HG03025 (cell line): ENCODE results near the gene GALNTL6.
"Not testable (repeated sequence)": the region's sequence is repeated elsewhere in the genome, so short reads cannot be mapped to it uniquely, and the experiment has no call there.

Experiments used
- ATAC-seq: cut with Tn5 transposase; IDR thresholded peaks from one replicate; pipeline ENCODE4 v1.9.1; 2021; ENCODE audit warnings: mild to moderate bottlenecking, moderate library complexity; ENCODE audit not compliant: unreplicated experiment, low FRiP score

Gene GALNTL6

DNA sequence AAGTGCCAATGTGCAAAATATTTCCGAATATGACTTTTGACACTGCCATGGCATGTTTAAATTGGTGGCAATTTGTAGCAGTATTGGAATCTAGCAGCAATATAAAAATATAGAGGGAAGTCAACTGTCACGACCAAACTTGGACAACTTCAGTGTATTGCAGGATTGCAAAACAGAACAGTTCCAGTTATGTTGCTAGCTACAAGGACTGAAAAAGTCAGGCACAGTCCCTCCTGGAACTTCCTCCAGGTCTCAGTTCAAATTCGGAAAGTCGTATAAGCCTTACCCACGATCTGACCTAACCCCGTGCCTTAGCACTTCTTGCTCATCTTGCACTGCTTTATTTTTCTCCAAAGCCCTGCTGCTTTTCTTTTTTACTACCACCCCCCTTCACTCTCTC is 965.4 kb downstream of the GALNTL6 start:
- ATAC-seq, result no peak

DNA sequence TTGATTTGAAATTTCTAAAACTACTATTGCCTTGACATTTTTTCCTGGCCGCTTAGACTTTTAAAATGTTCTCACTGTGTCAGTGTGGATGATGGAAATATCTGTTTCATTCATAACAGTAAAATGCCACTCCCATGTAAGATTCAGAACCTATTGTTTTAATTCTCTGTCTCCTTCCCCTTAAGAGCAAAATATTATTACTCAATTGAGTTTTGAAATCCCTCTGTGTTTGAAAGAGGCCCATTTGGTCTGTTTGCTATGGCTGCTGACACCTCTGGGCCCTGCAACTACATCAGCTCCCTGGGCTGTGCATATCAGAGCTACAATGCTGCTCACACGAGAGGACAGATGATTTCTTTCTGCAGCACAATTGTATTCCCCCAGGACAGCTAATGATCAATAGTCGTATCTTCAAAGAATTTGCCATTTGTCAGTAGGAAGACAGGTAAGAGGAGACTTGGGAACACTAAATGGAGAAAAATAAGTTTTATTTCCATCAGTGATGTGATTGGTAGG is 967.4 kb downstream of the GALNTL6 start:
- no peak for ATAC-seq

DNA sequence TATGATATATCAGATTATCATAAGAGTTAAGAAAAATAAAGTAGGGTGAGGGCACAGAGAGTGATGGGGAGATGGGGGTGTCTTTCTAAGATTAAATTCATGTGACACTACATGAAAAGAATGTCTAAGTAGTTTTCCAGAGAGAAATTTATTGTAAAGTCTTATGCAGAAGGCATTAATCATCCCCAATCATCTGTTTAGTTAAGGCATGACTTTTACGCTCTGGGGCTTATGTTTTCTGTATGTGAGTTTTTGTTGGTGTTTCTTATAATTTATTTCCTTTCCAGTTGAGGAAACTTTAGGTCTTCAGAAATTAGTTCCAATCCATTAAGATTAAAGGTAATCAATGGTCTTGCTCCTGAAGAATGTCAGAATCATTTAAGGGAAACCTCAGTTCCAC is 972.4 kb downstream of the GALNTL6 start:
- no peak for ATAC-seq

DNA sequence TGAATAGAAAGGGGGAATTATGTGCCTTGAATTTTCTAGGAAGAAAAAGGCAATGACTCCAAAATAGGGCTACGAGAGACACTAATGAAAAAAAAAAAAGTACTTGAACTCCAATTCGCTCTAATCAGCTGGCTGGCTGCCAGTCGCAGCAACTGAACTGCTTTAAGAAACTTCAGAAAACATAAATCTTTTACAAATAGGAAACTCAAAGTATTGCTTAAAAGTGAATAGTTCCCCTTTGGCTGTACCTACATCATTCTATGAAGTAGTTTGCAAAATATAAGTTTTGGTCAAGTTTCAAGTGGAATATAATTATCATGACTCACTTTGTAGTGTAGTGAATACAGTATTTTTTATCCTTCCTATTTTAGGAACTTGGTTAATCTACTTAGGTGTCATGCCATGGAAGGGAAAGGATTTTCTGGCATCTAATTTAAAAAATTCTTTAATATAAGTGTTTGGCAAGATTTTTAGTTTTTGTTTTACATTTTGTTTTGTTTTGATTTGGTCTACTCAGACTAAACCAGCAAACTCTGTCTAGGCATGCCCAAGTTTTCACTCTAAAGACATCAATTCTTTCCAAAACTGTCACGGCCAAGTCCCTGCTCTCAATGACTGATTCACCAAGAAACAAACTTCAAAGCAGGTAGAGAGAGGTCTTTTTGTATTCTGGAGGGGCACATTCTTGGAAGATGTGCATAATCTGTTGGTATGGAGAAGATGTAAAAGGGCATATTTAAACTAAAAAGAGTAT is 973.0 kb downstream of the GALNTL6 start:
- no peak for ATAC-seq

DNA sequence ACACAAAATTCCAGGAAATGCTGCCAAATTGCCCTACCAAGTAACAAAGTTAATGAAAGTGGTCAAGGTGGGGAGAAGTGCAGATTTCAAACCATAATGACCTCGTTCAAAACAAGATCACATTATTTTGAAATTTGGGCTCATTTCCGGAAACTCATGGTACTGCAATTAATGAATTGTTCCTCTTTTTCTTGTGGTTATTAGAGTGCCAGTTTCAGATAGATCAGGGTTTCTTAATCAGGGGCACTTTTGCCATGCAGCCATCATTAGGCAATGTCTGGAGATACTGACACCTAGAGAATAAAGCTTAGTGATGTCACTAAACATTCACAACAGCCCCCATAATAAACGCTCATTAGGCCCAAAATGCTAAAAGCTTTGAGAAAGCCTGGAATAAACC is 973.9 kb downstream of the GALNTL6 start:
- ATAC-seq, result no peak

DNA sequence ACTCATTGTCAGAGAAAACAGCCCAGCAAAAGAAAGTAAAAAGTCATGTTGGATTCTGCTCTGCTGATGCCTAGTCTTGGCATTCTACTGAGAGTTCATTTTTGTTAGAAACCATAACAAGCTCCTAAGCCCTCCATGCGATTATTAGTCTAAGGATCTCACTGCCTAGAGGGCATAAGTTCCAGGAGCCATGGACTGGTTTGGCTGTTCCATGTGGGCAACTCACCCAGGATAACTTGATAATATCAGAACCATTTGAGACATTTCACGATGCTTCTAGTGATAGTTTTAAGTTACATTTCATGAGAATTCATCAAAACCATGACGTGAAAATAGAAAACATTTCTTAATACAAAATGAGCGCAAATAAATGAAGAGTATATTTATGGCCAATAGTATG is 978.6 kb downstream of the GALNTL6 start:
- no peak for ATAC-seq

DNA sequence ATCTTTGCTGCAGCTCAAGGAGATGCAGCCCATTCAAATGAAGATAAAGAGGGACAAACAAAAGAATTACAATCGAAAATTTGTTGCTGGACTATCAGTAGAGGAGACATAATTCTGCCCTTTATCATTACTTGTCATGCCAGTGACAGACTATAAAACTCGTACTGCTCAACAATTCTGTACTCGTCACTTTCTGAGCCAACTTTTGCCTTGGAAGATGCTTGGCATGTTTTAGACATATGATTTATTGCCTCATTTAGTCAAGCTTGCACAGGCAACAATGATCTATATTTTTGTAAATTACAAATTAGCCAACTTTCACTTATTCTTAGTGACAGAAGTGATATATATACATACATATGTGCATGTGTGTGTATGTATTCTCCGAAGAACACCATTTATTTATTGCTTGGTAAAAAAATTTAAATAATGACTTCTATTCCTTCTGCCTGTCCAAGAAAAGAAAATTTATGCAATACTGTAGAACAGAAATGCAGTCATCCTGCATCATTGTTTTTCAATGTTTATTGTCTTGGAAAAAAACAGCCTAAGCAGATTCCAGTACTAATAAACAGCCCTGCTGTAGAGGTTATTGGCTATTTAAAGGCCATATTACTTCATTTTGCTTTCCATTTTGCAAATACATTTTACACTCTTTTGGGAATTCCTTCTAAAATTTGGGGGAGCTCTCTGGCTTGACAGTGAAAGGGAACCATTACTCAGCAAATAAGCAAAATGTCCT is 980.5 kb downstream of the GALNTL6 start:
- no peak for ATAC-seq

DNA sequence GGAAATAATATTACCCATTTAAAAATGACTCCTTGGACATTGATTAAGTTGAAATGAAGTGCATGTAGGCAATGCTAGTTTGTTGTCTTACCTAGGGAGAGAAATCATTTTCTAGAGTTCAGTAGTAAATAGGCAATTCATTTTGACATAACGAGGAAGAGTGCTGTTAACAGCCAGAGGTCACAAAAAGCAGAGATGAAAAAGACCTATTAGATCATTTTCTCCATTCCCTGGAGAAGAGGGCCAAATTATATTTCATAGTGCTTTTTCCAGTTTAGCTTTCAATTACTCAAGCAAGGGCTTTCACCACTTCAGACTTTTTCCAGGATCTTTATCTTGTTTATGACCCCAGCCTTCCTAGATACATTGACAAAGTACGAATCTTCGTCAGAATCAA is 981.1 kb downstream of the GALNTL6 start:
- ATAC-seq, result no peak

DNA sequence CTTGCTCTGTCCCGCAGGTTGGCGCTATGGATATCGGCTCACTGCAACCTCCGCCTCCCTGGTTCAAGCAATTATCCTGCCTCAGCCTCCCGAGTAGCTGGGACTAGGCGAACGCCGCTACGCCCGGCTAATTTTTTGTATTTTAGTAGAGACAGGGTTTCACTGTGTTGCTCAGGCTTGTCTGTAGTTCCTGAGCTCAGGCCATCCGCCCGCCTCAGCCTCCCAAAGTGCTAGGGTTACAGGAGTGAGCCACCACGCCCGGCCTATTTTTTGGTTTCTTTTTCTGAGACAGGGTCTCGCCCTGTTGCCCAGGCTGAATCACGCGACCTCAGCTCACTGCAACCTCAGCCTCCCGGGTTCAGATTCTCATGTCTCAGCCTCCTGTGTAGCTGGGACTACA is 984.1 kb downstream of the GALNTL6 start:
- not testable (repeated sequence) for ATAC-seq

DNA sequence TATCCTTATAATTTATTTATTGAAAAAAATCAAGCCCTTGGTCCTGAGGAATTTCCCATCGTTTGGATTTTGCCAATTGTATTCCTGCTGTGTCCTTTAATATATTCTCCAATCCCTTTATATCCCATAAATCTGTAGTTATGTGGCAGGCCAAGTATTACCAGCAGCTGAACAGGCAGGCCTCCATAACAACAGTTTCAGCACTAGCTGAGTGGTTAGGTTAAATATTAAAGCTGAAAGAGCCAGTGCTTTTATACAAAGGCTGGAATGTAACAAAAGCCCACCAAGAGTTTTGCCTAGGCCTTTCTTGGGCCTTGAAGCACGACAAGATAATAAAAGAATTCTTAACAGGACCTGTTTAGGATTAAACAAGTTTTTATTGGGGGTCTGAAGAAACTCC is 988.8 kb downstream of the GALNTL6 start:
- no peak for ATAC-seq

DNA sequence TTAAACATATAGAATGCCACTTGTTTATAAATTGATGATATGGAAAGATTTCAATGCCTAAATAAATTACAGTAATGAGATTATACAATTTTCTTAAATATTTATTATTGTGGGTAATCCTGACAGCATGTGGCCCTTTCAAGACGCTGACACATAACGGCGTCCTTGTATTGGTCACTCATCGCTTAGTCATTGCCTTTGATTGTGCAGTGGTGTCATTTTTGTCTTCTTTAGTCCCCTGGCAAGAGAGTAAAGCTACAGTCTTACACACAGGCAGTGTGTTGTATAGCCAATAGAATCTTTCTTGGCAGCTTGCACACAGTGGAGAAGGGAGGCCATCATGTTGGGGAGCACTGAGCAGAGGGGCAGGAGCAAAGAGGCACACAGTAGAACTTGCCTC is 993.6 kb downstream of the GALNTL6 start:
- no peak for ATAC-seq

DNA sequence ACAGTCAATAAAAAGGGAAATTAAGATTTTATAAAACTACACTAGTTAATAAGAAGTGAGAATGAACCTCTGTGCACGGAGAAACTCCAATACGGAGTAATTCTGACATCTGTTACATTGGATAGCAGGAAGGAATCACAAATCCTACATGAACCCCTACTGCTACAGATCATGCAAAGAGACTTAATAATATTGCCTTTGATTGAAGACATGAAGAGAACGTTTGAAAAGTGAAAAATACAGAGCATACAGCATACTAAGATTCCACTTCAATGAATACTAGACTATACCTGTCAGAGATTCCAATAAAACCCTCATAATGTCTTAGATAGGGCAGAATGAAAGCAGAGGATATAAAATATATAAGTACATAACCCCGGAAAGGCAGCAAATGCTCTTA is 995.0 kb downstream of the GALNTL6 start:
- no peak for ATAC-seq

DNA sequence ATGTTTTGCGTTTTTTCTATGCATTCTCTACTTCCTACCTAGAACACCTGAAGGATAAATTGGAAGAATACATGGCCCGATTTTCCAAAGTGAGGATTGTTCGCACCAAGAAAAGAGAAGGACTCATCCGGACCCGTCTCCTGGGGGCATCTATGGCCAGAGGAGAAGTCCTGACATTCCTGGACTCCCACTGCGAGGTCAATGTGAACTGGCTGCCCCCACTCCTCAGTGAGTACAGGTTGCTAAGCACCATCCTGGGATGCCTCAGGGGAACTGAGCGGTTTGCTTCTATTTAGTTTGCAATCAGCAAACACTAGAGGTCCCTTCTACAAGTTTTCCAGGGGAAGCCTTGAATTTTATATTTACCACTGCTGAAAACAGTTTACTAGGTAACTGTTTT is 996.1 kb downstream of the GALNTL6 start:
- no peak for ATAC-seq

DNA sequence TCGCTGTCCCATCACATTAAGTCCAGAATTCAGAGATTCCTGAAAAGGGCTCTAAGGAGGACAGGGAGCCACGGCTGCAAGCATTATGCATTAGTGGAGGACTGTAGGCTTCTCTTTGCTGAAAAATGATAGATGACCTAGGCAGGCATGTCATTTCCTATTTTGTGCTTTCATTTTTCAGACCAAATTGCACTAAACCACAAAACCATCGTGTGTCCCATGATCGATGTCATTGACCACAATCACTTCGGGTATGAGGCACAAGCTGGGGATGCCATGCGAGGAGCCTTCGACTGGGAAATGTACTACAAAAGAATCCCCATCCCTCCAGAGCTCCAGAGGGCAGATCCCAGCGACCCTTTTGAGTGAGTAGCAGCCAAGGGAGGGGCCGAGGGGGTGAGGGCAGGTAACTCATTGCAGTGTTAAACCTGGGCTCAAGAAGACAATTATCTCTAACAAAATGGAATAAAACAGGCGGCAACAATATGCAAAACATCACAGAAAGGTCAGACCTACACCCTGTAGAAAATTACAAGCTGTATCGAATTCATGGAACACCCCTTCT is 1000.2 kb downstream of the GALNTL6 start:
- peak; percentile 56 for ATAC-seq

DNA sequence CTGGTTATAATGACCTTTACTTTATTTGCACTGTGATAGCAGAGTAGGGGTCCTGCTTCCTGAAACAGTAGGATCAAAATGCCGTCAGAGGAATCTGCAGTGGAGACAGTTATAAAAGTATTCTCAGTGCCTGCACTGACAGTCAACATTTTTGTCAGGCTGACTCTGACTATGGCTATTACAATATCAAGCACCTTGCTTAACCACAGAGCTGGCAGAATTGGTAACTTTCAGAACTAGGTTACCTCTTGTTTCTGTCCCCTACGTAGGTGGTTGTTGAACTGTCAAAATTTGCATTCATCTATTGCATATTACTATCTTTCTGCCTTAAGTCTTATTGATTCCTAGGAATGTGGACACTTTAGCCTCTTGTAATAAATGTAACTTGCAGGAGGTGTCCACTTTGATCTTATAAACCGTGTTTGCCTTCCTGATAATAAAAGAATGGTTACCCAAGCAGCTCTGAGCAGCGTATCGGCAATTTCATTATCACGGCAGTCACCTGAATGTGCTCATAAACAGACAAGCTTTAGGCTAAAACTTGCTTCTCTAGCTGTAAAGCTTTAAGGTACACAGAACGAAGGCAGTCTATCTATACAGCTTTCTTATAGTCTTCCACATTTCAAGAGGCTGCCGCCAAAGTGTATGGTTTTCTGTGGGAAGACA is 1002.4 kb downstream of the GALNTL6 start:
- ATAC-seq, result no peak

DNA sequence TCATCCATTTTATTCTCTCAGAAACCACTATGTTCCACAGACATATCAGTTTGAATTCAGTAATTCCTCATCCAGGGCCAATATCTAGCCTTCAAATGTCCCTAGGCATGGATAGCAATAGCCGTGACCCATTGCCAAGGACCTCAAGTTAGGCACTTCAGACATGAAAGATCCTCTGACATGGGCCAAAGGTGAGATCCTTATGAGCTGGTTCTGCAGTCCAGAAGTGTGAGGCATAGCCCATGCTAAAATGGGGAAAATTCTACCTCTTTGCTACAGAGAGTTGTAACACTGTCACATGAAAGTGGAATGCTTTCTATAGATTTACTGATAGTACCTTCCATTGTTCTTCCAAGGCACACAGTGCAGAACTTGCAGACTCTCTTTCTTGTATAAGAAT is 1005.7 kb downstream of the GALNTL6 start:
- ATAC-seq, result no peak

DNA sequence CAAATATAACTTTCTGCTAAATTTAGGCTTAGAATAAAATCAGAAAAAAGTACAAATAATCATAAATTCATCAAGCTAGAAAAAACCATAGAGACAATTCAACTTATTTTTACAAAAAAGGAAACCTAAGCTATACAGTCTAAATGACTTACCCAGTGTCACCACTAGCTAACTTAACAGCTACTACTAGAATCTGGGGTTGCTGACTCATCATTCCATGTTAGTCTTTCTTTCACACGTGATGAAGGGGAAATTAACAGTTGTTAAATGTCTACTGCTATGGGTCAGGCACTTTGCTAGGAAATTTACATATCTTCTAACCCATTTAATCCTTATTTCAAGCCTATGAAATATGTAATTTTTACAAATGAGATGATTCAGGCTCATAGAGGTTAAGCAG is 1006.1 kb downstream of the GALNTL6 start:
- ATAC-seq, result no peak

DNA sequence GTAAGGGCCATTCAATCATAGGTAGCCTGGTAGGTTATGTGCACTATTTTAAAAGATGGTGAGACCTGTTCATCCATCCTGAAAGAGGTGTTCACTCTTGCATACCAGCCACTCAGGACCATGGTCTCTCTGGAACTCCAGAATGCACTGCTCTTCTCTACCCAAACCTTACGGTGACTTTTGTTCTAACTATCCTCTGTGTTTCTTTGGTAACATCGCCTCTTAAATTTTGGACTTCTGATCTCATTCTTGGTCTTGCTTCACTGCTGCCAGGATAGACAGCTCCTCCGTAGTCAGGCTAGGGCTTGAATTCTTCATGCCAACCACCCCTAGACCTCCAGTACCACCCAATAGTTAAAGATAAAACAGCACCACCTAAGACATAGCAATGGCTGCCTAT is 1009.1 kb downstream of the GALNTL6 start:
- no peak for ATAC-seq

DNA sequence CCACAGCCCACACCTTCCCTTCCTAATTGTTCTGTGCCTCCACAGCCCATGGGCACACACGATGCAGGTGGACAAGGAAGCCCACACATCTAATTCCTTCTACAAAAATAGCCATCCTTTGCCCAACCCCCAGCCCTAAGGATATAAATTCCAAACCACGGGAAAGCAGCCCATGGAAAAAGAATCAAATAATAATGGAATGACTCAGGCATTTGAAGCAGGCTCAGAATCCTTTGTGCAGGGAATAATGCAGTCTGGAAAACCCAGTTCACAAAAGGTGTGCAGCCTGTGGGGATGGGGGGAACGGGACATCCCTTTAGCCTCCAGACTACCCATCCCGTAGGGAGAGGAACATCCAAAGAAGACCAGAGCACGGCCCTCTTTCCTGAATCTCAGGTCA is 1013.1 kb downstream of the GALNTL6 start:
- no peak for ATAC-seq

DNA sequence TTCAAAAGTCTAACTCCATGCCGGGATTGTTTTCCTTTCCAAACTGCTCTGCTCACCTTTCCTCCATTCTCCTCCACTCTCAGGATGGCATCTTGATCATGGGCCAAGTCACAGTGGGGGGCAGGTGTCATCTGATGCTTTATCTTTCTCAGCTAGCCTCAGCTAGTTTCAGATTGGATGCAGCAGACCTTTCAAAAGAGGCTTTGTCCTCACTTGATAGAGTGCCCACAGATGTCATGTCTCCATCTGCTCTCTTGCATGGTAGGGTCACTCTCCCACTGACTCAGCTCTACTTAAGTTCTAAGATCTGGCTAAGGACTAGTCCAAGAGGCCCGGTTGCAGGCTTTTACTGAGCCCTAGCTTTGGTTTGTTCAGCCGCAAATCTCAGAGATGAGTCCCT is 1013.7 kb downstream of the GALNTL6 start:
- ATAC-seq, result no peak

DNA sequence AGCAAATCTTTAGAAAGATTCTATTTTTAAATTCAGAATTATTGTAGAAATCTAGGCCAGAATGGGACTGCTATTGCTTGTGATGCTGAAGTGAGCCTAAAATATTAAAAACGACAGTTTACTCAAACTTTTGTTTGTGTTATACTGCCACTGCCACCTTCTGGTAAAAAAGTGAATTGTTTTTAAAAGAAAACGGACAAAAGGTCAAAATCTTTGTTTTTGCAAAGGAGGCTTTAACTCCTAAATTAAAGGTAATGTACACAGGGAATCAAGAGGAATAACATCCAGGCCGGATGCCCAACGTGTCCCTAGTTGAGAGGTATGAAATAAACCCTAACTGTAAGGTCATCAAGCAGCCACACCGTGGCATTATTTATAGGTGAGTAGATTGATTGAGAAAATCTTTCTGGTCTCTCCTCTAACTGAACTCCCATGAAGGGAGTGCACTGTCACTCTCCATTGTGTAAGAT is 1017.1 kb downstream of the GALNTL6 start:
- no peak for ATAC-seq
